HepG2 (cell line): ENCODE data around the gene ABHD11. TPM values are rescaled to one million over a fixed set of nuclear protein-coding genes. Genes with fewer than 3 reads are reported as not detected.

Source experiments
- DMAP1 ChIP-seq: IDR thresholded peaks from 2 replicates; pipeline ENCODE4 v1.6.1; 2016
- DPF2 ChIP-seq: sonication (generic); formaldehyde crosslinking; IDR thresholded peaks from 2 replicates; pipeline ENCODE4 v1.4.0; 2020; ENCODE audit warnings: mild to moderate bottlenecking, low read depth, missing genetic modification reagents, borderline replicate concordance
- DZIP1 ChIP-seq: sonication (generic); formaldehyde crosslinking; IDR thresholded peaks from 2 replicates; pipeline ENCODE4 v1.5.0; 2020; ENCODE audit warnings: mild to moderate bottlenecking, missing genetic modification reagents
- ELF3 ChIP-seq: IDR thresholded peaks from 2 replicates; pipeline ENCODE4 v1.6.1; 2016; ENCODE audit warnings: missing genetic modification reagents, missing compliant biosample characterization
- GTF3A ChIP-seq: sonication (generic); formaldehyde crosslinking; conservative IDR thresholded peaks from 2 replicates; pipeline ENCODE4 v1.4.0; 2020; ENCODE audit warnings: mild to moderate bottlenecking, missing genetic modification reagents
- MYC ChIP-seq: sonication (generic); formaldehyde crosslinking; IDR thresholded peaks from 2 replicates; pipeline ENCODE4 v1.9.0; 2021; ENCODE audit warnings: missing genetic modification reagents, borderline replicate concordance
- MYNN ChIP-seq: sonication (generic); formaldehyde crosslinking; IDR thresholded peaks from 2 replicates; pipeline ENCODE4 v1.4.0; 2020; ENCODE audit warnings: mild to moderate bottlenecking, low read depth, missing genetic modification reagents
- NR2F1 ChIP-seq, 2 experiments: fragments of 450-650 bp in 1 of 2; formaldehyde crosslinking in 1 of 2; IDR thresholded peaks; 2 replicates each; pipeline versions ENCODE4 v1.5.0 to v1.6.1; 2016 to 2020; ENCODE audit warnings: mild to moderate bottlenecking in 1 of 2, missing compliant biosample characterization in 1 of 2, missing genetic modification reagents in 1 of 2, moderate library complexity in 1 of 2
- POLR2AphosphoS2 ChIP-seq: IDR thresholded peaks from 2 replicates; pipeline ENCODE4 v1.6.1; 2011; ENCODE audit warnings: low read depth, low read length, improper control_type of control experiment
- SETDB1 ChIP-seq: sonication (generic); formaldehyde crosslinking; IDR thresholded peaks from 2 replicates; pipeline ENCODE4 v1.5.1; 2020; ENCODE audit warnings: missing genetic modification reagents, mild to moderate bottlenecking, borderline replicate concordance
- SMC3 ChIP-seq: IDR thresholded peaks from 2 replicates; pipeline ENCODE4 v1.6.1; 2011; ENCODE audit warnings: low read length, improper control_type of control experiment
- TOPORS ChIP-seq: sonication (generic); formaldehyde crosslinking; IDR thresholded peaks from 2 replicates; pipeline ENCODE4 v1.8.0; 2023; ENCODE audit warnings: mild to moderate bottlenecking, missing genetic modification reagents
- ZFP36L1 ChIP-seq: sonication (generic); formaldehyde crosslinking; IDR thresholded peaks from 2 replicates; pipeline ENCODE4 v1.8.0; 2022; ENCODE audit warnings: mild to moderate bottlenecking, missing genetic modification reagents, moderate library complexity
- ZKSCAN1 ChIP-seq: fragments of 150-350 bp; IDR thresholded peaks from 2 replicates; pipeline ENCODE4 v1.6.1; 2014; ENCODE audit warnings: low read length
- ZNF160 ChIP-seq: sonication (generic); formaldehyde crosslinking; IDR thresholded peaks from 2 replicates; pipeline ENCODE4 v1.8.0; 2022; ENCODE audit warnings: mild to moderate bottlenecking, inconsistent platforms, missing genetic modification reagents
- ZNF180 ChIP-seq: sonication (generic); formaldehyde crosslinking; IDR thresholded peaks from 2 replicates; pipeline ENCODE4 v1.4.0; 2020; ENCODE audit warnings: low read depth, missing genetic modification reagents, borderline replicate concordance
- ZNF354B ChIP-seq: sonication (generic); formaldehyde crosslinking; IDR thresholded peaks from 2 replicates; pipeline ENCODE4 v1.8.0; 2022; ENCODE audit warnings: mild to moderate bottlenecking, missing genetic modification reagents
- ZNF510 ChIP-seq: sonication (generic); formaldehyde crosslinking; IDR thresholded peaks from 2 replicates; pipeline ENCODE4 v1.4.0; 2020; ENCODE audit warnings: low read depth, mild to moderate bottlenecking, missing genetic modification reagents
- ZNF557 ChIP-seq: sonication (generic); formaldehyde crosslinking; IDR thresholded peaks from 2 replicates; pipeline ENCODE4 v1.4.0; 2020; ENCODE audit warnings: missing genetic modification reagents
- ZNF615 ChIP-seq: sonication (generic); formaldehyde crosslinking; IDR thresholded peaks from 2 replicates; pipeline ENCODE4 v1.5.0; 2020; ENCODE audit warnings: mild to moderate bottlenecking, missing genetic modification reagents, borderline replicate concordance
- ZNF839 ChIP-seq: sonication (generic); formaldehyde crosslinking; IDR thresholded peaks from 2 replicates; pipeline ENCODE4 v1.4.0; 2020; ENCODE audit warnings: missing genetic modification reagents, mild to moderate bottlenecking, borderline replicate concordance
- polyA plus RNA-seq, 8 experiments: library from polyadenylated mRNA; depleted of rRNA in 3 of 8; stranded (reverse) in 7 of 8; unstranded in 1 of 8; fragments of >200 nt; fragmentation: Illumina TruSeq in 4 of 8; extraction: Trizol in 4 of 8; gene quantifications; 2 replicates each; pipeline versions ENCODE4 v1.2.1 to v1.2.3, GENCODE V29; 2011 to 2016; ENCODE audit warnings: low read depth in 4 of 8, missing spikeins in 1 of 8, mixed read lengths in 1 of 8; ENCODE audit not compliant: insufficient read depth in 1 of 8
- total RNA-seq, 5 experiments: library from RNA; depleted of rRNA; stranded (reverse); fragments of >200 nt; fragmentation: Illumina TruSeq; extraction: Trizol; gene quantifications; 2 replicates each; pipeline ENCODE4 v1.2.3, GENCODE V29; 2016; ENCODE audit warnings: low read depth in 1 of 5
- TF ChIP-seq, protein P1 (sequence below): sonication (generic); formaldehyde crosslinking; conservative IDR thresholded peaks from 2 replicates; pipeline ENCODE4 v1.4.0; 2020; ENCODE audit warnings: missing genetic modification reagents
- TF ChIP-seq, protein P2 (sequence below): sonication (generic); IDR thresholded peaks from 2 replicates; pipeline ENCODE4 v1.6.1; 2016; ENCODE audit warnings: low read depth, borderline replicate concordance
- TF ChIP-seq, protein P3 (sequence below): sonication (generic); formaldehyde crosslinking; IDR thresholded peaks from 2 replicates; pipeline ENCODE4 v1.4.0; 2020; ENCODE audit warnings: mild to moderate bottlenecking, low read depth, missing genetic modification reagents

ABHD11 gene
- total and polyA plus RNA-seq, 2 of the 13 experiments (the other 11 are each of a cell fraction or from before 2014, with no cell fraction given), result 7.0 to 8.1 TPM

GRCh38 chr7:73738612-73739386, at the start of gene ABHD11 (continued):
- no peak for TF ChIP-seq MYNN (CRISPR knock-in tag)
- peak; percentile 69; the same call in 1 of the 2 replicates for TF ChIP-seq MYC (CRISPR knock-in tag)
- TF ChIP-seq ZFP36L1 (CRISPR knock-in tag), result no peak
- no peak for TF ChIP-seq ZNF510 (CRISPR knock-in tag)
- TF ChIP-seq, protein P1, sequence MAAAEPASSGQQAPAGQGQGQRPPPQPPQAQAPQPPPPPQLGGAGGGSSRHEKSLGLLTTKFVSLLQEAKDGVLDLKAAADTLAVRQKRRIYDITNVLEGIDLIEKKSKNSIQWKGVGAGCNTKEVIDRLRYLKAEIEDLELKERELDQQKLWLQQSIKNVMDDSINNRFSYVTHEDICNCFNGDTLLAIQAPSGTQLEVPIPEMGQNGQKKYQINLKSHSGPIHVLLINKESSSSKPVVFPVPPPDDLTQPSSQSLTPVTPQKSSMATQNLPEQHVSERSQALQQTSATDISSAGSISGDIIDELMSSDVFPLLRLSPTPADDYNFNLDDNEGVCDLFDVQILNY, result peak; percentile 20; the same call in 1 of the 2 replicates
- TF ChIP-seq ZNF839 (CRISPR knock-in tag), result no peak
- TF ChIP-seq ZNF615, result no peak
- no peak for TF ChIP-seq ZNF354B (CRISPR knock-in tag)
- TF ChIP-seq, protein P2, sequence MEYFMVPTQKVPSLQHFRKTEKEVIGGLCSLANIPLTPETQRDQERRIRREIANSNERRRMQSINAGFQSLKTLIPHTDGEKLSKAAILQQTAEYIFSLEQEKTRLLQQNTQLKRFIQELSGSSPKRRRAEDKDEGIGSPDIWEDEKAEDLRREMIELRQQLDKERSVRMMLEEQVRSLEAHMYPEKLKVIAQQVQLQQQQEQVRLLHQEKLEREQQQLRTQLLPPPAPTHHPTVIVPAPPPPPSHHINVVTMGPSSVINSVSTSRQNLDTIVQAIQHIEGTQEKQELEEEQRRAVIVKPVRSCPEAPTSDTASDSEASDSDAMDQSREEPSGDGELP, result no peak
- TF ChIP-seq NR2F1 (CRISPR knock-in tag; IDR thresholded peaks at IDR 0.05), result no peak
- no peak for TF ChIP-seq ZNF180
- TF ChIP-seq ZNF160 (CRISPR knock-in tag), result peak; percentile 67; the same call in 1 of the 2 replicates
- TF ChIP-seq ZNF557 (CRISPR knock-in tag), result 0 out of 2 replicates have a peak, but pooled peaks have one; percentile 64
- TF ChIP-seq DMAP1 (CRISPR knock-in tag), result peak; percentile 57; the same call in 1 of the 2 replicates
- no peak for TF ChIP-seq SETDB1 (CRISPR knock-in tag)
- TF ChIP-seq, protein P3, sequence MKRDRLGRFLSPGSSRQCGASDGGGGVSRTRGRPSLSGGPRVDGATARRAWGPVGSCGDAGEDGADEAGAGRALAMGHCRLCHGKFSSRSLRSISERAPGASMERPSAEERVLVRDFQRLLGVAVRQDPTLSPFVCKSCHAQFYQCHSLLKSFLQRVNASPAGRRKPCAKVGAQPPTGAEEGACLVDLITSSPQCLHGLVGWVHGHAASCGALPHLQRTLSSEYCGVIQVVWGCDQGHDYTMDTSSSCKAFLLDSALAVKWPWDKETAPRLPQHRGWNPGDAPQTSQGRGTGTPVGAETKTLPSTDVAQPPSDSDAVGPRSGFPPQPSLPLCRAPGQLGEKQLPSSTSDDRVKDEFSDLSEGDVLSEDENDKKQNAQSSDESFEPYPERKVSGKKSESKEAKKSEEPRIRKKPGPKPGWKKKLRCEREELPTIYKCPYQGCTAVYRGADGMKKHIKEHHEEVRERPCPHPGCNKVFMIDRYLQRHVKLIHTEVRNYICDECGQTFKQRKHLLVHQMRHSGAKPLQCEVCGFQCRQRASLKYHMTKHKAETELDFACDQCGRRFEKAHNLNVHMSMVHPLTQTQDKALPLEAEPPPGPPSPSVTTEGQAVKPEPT (CRISPR knock-in tag), result 0 out of 2 replicates have a peak, but pooled peaks have one; percentile 61
- no peak for TF ChIP-seq POLR2AphosphoS2
- TF ChIP-seq DZIP1 (CRISPR knock-in tag), result peak; percentile 26; the same call in 1 of the 2 replicates
- TF ChIP-seq ELF3 (CRISPR knock-in tag), result no peak
- peak; percentile 50; the same call in 1 of the 2 replicates for TF ChIP-seq GTF3A (CRISPR knock-in tag)
- no peak for TF ChIP-seq ZKSCAN1
- TF ChIP-seq SMC3, result no peak
- peak; percentile 15; the same call in 1 of the 2 replicates for TF ChIP-seq DPF2 (CRISPR knock-in tag)
- TF ChIP-seq TOPORS (CRISPR knock-in tag), result no peak
